GM12878 (cell line): ENCODE results near the gene TECTB. TPM values are rescaled to one million over a fixed set of nuclear protein-coding genes. Genes with fewer than 3 reads are reported as not detected.

Experiments
- CBX5 ChIP-seq: sonication (generic); IDR thresholded peaks from 2 replicates; pipeline ENCODE4 v1.6.1; 2016; ENCODE audit warnings: low read depth, moderate library complexity, mild to moderate bottlenecking, inconsistent platforms
- CHD4 ChIP-seq: fragments of 200-600 bp; sonication (generic); IDR thresholded peaks from 2 replicates; pipeline ENCODE4 v1.6.1; 2016; ENCODE audit warnings: mild to moderate bottlenecking
- CUX1 ChIP-seq: IDR thresholded peaks from 2 replicates; pipeline ENCODE4 v1.6.1; 2012; ENCODE audit warnings: improper control_type of control experiment, low read depth, low read length; ENCODE audit not compliant: insufficient replicate concordance
- ETV6 ChIP-seq, 2 experiments: fragments of 450-650 bp in 1 of 2; IDR thresholded peaks in 1 of 2; conservative IDR thresholded peaks in 1 of 2; 2 replicates each; pipeline ENCODE4 v1.6.1; 2014; ENCODE audit warnings: antibody characterized with exemption in 1 of 2, borderline replicate concordance in 1 of 2, low read depth in 1 of 2, mild to moderate bottlenecking in 1 of 2, moderate library complexity in 1 of 2
- NFXL1 ChIP-seq: fragments of 450-650 bp; IDR thresholded peaks from 2 replicates; pipeline ENCODE4 v1.6.1; 2017; ENCODE audit warnings: antibody characterized with exemption, mild to moderate bottlenecking, borderline replicate concordance
- ZNF24 ChIP-seq: fragments of 450-650 bp; IDR thresholded peaks from 2 replicates; pipeline ENCODE4 v1.6.1; 2017; ENCODE audit warnings: antibody characterized with exemption, mild to moderate bottlenecking
- polyA plus RNA-seq, 11 experiments: library from polyadenylated mRNA; depleted of rRNA in 4 of 11; unstranded in 6 of 11; stranded (reverse) in 5 of 11; fragments of >200 nt; fragmentation: Nextera tagmentation in 4 of 11; fragmentation: Illumina TruSeq in 1 of 11; extraction: Ambion mirVana in 4 of 11; extraction: Trizol in 1 of 11; gene quantifications; 1 replicate in 1 of 11; 2 replicates in 10 of 11; pipeline versions ENCODE4 v1.2.1 to v1.2.3, GENCODE V29; 2011 to 2016; ENCODE audit warnings: inconsistent platforms in 2 of 11, missing spikeins in 2 of 11, low read depth in 1 of 11
- total RNA-seq, 4 experiments: library from RNA; depleted of rRNA in 3 of 4; stranded (reverse); fragments of >200 nt in 3 of 4; fragmentation: Illumina TruSeq in 1 of 4; extraction: Trizol in 1 of 4; gene quantifications; 2 replicates each; pipeline versions ENCODE4 v1.2.1 to v1.2.3, GENCODE V29; 2013 to 2021
- TF ChIP-seq, protein P1 (sequence below): fragments of 450-650 bp; IDR thresholded peaks from 2 replicates; pipeline ENCODE4 v1.6.1; 2014; ENCODE audit warnings: mild to moderate bottlenecking

TECTB gene
- total and polyA plus RNA-seq, 10 of the 15 experiments (the other 5 are each of a cell fraction or from before 2014, with no cell fraction given) = not detected

- TF ChIP-seq CUX1 (no peak), ETV6 (conservative IDR thresholded peaks at IDR 0.05 in 1 of 2, IDR thresholded peaks at IDR 0.05 in 1 of 2; ENCODE audit: borderline replicate concordance in 1 of 2, low read depth in 1 of 2) (no peak), NFXL1 (no peak), CBX5 (no peak), CHD4 (no peak), ZNF24 (no peak)
- TF ChIP-seq, protein P1, sequence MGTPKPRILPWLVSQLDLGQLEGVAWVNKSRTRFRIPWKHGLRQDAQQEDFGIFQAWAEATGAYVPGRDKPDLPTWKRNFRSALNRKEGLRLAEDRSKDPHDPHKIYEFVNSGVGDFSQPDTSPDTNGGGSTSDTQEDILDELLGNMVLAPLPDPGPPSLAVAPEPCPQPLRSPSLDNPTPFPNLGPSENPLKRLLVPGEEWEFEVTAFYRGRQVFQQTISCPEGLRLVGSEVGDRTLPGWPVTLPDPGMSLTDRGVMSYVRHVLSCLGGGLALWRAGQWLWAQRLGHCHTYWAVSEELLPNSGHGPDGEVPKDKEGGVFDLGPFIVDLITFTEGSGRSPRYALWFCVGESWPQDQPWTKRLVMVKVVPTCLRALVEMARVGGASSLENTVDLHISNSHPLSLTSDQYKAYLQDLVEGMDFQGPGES = no peak
- TF ChIP-seq, all 136 proteins: peak for 0
Measured at GRCh38 chr10:112351146-112351545, 67.9 kb downstream of the TECTB start (continued).
